ENCODE results near the gene RCE1. TPM values are rescaled to one million over a fixed set of nuclear protein-coding genes. Genes with fewer than 3 reads are reported as not detected.

RCE1 gene
- polyA plus RNA-seq, 1 donor: 18.0 TPM

DNA sequence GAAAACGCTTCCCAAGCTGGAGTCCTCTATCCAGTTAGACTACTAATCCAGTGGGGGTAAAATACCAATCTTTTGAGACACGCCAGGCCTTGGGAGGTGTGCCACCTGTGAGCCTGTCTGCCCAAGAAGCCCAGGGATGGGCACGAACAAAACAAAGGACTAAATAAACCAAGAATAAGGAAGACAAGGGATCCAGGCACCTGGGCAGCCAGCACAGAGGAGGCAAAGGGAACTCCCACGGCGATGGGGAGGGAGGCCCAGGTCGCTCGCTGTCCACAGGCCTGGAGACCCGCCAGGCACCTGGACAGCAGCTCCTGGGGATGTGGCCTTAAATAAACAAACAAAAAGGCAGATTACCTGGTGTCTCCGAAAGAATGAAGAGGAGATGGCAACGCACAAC is 45.0 kb downstream of the RCE1 start:
- no peak for DNase-seq

DNA sequence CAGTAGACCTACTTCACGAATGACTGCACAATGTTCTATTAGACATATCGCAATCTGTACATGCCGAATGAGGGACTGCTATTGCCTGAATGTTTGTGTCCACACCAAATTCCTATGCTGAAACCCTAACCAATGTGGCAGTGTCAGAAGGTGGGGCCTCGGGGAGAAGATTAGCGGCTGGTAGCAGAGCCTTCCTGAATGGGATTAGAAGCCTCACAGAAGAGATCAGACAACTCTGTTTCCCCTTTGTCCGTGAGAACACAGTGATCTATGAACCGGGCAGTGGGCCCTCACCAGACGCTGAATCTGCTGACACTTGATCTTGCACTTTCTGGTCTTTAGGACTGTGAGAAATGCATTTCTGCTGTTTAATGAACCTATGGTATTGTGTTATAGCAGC is 46.7 kb downstream of the RCE1 start:
- no peak for DNase-seq

DNA sequence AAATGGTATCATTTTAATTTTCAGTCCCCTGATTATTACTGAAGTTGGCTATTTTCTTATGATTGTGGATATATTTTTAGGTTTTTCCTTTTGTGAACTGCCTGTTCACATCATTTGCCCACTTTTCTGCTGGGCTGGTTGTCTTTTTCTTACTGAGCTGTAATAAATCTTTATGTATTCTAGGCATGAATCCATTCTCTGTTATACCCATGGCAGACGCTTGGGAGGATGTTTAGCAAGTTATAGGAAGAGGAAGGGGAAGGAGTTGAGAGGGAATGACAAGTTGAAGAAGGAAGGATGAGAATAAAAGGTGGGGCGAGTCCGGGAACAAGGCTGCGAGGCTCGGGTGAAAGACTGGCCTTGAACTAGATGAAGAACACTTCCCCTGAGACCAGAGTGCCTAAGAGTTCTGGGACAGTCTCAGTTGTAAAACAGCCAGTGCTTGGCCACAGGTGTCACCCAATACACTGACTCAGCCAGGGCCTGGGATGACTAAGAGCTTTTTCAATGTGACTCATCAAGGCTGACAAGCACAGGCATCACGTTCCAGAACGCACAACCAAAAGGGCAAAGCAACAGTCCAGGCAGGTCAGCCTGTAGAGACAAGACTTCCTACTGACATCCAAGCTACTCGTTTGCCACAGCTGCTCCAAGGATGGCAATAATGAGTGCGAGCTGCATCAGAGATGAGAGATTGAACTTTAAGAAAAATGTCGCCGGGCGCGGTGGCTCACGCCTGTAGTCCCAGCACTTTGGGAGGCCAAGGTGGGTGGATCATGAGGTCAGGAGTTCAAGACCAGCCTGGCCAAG is 48.8 kb downstream of the RCE1 start:
- no peak for DNase-seq

DNA sequence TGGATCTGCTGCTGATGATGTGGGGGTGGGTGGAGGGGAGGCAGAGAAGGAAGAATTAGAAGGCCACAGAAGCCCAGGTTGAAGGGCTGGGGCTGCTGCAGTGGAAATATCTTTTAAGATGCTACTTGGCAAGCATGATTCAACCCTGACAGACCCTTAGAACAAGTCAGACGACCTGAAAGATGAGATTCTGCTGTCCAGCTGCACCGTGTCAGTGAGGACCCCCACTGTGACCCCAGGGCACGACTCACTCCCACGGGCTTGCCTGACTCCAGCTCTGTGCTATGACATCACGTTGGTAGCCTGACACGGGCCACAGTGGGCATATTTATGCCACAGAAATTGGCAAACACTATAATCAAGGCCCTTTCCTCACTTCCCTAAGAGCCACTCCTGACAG is 49.7 kb downstream of the RCE1 start:
- no peak for DNase-seq

DNA sequence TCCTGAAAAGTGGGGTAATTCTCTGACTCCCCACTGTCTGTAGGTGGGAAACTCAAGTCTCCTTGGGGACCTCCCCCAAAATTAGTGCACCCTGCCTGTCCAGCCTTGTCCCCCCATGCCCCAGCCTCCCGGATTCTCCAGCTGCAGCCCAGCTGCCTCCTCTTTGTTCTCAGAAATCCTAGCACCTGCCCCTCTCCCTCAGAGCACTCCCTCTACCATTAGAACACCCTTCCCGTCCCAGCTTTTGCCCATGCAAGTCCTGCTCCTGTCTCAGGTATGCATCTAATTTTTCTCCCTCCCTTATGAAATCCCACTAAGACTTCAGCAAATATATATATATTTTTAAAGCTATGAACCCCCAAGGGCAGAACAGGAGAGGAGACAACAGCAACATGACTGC is 50.9 kb downstream of the RCE1 start:
- DNase-seq: no peak

Other genes starting within 250 kb of the RCE1 start
- gene RBM14, start 226.8 kb upstream of the RCE1 start, polyA plus RNA-seq (ENCODE audit: insufficient read length): 51.5 TPM
- 141 TPM for gene RBM4, start 204.7 kb upstream of the RCE1 start, polyA plus RNA-seq (ENCODE audit: insufficient read length)
- gene RBM4B, start 165.6 kb upstream of the RCE1 start, polyA plus RNA-seq (ENCODE audit: insufficient read length): 38.0 TPM
- 24.3 TPM for gene SPTBN2, start 114.2 kb upstream of the RCE1 start, polyA plus RNA-seq (ENCODE audit: insufficient read length)
- 40.3 TPM for gene LRFN4, start 13.6 kb downstream of the RCE1 start, polyA plus RNA-seq (ENCODE audit: insufficient read length)
- gene PC, start 114.9 kb downstream of the RCE1 start, polyA plus RNA-seq (ENCODE audit: insufficient read length): 25.4 TPM
- not detected for gene C11orf86, start 131.9 kb downstream of the RCE1 start, polyA plus RNA-seq (ENCODE audit: insufficient read length)
- gene SYT12, start 179.7 kb downstream of the RCE1 start, polyA plus RNA-seq (ENCODE audit: insufficient read length): 0.18 TPM
- 13.7 TPM for gene RHOD, start 213.4 kb downstream of the RCE1 start, polyA plus RNA-seq (ENCODE audit: insufficient read length)

All from hindlimb muscle (tissue), 1 donor.